ENCODE measurements around the gene MARK2.

The MARK2 gene

DNA sequence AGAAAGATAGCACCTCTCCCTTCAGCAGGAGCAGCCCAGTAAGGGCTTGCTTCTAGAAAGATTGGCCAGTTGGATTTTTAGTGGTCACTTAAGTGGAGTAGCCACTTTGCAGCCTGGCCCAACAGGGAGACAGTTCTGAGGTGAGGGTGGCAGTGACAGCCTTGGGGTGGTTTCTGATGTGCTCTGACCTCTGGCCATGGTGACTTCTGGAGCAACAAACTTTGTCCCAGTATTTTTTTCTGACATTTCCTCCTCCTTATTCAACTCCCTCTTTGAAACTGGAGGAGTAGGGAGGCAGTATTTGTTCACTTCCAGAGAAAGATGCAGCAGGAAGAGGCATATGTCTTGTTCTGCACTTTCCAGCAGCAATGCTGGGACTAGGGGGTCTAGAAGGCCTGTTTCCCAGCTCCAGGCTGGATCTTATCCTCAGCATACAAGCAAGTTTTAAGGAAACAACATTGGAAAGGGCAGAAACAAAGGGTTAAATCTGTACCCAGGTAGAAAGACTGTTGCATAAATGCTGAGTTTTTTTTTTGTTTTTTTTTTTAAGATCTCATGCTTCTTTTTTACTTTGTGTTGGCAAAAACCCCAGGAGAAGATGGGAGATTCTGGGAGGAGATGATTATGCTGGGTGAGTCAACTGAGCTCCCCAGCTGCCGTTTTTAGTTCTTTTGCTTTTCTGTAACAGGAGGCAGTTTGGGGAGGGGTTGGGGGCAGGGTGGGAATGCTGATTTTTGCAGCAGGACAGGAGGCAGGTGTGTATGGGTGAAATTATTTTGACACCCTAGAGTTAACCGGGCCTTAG, 40.9 kb downstream of the MARK2 start:
- DNase-seq (ENCODE audit: low read depth in 2 of 3, low spot score in 1 of 3) = no peak

DNA sequence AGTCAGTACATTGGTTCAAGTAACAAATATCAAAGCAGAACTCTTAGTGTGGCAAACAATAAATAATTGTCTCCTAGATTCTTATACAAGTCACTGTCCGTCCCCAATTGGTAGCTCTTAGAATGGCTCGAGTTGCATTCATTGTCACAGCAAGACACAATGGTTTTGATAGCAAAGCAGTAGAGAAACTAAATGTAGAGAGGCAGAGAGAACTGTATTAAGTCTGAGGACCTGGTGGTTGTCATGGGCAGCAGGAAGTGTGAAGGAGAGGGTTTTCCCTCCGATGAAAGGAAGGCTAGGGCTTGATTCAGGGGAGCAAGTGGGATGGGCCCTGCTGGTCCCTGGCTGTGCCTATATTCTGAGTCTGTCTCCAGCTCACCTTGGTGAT, 41.5 kb downstream of the MARK2 start:
- no peak for DNase-seq (ENCODE audit: low read depth in 2 of 3, low spot score in 1 of 3)

DNA sequence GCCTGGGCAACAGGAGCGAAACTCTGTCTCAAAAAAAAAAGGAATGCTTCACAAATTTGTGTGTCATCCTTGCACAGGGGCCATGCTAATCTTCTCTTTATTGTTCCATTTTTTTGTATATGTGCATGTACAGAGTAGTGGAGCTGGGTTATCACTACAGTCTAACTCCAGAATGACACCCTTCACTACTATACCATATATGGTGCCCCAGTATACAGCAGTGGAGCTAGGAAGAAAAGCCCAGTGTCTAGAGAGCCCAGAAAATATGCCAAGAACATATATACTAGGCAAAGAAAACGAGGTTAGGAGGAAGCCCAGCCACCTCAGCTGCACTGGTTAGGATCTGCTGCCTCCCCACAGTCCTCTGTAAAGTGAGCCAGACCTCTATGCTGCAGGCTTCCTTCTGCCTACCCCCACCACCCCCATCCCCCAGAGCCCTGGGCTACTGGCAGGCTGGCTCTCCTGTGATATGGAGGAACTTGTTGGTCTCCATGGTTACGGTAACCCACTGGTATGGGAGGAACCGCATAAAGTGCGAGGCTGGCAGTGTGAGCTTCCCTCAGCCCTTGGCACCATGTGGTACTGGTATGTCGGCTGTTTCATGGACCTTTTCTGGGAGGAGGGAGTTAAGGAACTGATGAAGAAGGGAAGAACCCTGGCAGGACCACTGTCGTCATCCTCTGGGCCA, 43.8 kb downstream of the MARK2 start:
- DNase-seq (ENCODE audit: low read depth in 2 of 3, low spot score in 1 of 3) = no peak

DNA sequence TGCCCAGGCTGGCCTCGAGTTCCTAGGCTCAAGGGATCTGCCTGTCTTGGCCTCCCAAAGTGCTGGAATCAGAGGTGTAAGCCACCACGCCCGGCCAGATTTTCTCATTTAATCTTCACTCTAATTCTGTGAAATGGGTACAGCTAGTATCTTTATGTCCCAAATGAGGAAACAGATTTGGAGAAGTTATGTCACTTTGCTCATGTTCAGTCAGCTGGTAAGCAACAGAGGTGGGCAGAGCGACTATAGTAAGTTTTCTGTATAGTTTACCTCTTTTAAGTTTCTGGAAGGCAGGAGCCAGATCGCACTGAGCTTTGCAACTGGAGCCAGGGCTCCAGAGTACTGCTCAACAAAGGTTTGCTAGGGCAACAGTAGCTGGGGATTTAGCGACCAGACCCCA, 44.9 kb downstream of the MARK2 start:
- no peak for DNase-seq (ENCODE audit: low read depth in 2 of 3, low spot score in 1 of 3)

DNA sequence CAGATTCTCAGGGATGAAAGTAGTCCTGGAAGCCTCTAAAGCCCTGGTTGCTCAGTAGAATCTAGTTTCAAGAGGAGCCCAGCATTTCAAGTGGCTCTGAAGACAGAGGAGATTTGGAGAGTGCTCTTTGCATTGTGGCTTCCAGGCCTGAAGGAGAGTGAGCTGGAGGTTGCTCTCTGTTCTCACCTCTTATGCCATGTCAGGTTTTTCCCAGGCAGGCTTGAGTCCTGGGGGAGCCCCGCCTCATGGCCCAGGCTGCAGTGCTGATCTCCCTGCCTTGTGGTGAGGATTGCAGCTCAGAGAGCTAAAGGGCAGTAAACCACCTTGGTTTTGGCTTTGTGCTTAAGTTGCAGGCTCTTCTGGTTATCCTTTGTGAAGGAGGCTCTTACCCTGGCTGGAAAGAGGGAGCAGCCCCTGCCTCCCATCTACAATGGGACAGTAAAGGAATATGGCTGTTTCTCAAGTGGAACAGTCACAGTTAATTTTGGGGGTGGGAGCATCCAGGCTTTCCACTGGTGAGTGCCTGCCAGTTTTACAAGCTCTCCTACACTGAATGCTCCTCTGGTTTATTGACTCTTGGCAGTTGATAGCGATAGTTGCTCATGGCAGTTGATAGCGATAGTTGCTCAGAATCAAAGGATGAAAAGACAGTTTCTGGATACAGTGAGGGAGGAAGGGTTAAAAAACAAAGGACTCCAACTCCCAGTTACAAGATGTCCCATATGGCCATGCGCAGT, 45.5 kb downstream of the MARK2 start:
- DNase-seq (ENCODE audit: low read depth in 2 of 3, low spot score in 1 of 3) = no peak

DNA sequence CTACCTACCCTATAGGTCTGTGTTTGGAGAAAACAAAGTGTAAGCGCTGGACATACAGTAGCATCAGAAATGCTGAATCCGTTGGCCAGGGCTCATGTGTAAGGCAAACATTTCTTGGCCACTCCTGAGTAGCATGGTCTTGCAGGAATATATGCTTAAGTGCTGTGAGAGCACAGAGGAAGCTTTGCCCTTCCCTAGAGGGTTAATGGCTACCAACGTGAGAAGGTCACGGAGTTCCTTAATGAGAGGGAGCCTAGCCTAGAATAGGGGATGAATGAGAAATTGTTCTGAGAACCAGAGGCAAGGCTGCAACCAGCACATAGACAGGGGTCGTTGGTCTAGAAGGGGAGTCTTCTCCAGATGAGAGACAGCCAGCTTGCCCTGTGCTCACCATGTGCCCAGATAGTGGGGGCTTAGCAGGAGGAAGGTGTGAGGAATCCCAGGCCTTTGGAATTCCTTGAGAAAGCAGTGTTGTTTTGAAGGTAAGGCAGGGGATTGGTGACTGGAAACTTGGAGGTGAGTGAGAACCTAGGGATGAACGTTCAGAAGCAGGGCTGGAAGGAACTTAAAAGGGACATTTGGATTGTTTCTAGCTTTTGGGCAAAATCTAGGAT, 48.6 kb downstream of the MARK2 start:
- DNase-seq (ENCODE audit: low read depth in 2 of 3, low spot score in 1 of 3) = no peak

DNA sequence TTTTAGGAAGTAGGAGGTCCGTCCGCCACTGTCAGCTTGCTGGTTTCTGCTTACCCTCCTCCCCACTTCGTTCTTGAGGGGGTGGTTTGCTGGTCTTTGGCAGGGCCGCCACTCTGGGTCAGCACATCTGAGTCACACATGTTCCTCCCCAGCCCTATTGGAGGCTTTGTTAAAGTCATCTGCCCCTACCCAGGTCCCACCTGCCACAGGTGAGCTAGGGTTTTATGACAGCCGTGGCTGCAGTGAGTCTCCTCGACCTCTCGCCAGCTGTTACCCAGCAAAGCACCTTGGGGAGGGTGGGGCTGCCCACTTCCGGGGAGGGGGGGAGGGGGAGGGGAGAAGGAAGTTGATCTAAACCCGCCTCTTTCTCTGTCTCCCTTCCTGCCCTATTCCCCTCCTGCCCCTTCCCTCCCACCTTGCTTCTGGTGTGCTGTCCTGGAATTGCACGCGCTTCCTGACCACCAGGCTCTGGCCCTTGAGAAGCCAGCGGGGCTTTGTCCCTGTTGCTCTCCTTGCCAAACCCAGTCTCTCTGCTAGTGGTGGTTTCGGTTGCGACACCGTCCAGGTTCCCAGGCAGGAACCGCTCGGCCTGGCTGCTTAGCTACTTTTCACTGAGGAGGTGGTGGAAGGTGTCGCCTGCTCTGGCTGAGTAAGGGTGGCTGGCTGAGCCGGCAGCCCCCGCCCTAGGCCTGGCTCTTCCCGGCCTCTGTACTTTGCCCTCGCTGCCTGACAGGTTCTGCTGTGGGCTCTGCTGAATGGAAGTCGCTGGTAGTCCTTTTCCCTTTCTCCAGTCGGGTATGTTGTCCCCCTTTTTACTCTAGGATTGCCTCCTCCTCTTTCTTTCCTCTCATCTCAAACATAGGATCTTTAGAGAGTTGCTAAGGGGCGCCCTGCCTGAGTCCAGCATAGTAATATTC, 49.5 kb downstream of the MARK2 start:
- peak; percentile 32 to 59 (median 49) for DNase-seq (ENCODE audit: low read depth in 2 of 3, low spot score in 1 of 3)

DNA sequence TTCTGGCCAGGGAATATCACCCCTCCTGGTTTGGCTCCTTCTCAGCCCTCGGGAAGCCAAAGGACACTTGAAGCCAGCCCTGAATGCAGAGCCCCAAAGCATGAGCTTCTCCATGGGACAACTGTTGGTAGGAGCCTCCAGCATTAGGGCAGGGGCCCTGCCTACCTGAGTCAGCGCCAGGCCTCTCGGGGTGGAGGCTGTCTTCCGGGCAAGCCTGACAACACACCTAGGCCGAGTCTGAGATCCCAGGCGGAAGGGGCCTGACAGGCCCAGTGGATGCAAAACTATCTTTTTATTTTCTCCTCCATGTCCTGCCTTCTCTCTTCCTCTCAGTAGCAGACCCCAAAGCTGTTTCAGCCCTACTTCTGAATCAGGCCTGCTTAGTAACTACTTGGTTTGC, 50.4 kb downstream of the MARK2 start:
- no peak for DNase-seq (ENCODE audit: low read depth in 2 of 3, low spot score in 1 of 3)

DNA sequence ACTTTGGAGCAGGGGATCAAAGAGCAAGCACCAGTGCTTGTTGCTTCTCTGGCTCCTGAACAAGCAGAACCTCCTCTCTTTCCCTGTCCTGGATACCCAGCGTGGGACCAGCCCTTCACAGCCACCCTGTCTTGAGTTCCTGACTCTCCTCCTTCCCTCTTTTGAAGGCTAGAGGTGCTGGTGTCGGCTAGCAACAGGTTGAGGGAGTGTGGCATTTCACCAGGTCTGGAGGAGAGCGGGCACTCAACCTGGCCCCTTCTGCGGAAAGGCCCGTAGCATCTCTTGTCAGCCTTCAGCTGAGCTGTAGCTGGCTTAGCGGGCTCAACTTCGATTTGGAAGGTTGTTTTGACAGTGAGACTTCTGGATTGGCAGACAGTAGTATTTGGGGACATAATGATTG, 51.5 kb downstream of the MARK2 start:
- DNase-seq (ENCODE audit: low read depth in 2 of 3, low spot score in 1 of 3) = no peak

DNA sequence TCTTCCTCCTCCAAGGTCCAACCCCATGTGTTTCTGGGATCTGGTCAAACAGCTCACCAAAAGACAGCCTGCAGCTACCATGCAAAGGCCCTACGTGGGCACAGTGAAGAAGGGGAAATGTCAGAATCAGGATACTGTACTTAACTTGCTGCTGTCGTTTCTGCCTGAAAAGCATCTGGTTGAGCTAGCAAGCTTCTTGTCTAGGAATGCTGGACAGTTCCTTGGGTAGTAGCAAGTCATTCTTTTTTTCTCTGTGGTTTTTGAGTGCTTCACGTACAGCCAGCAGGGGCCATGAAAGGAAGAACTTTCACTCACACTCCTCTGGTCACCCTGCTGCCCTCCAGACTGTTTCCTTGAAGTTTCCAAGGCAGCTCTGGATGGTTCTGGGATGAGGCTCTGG, 53.3 kb downstream of the MARK2 start:
- no peak for DNase-seq (ENCODE audit: low read depth in 2 of 3, low spot score in 1 of 3)

DNA sequence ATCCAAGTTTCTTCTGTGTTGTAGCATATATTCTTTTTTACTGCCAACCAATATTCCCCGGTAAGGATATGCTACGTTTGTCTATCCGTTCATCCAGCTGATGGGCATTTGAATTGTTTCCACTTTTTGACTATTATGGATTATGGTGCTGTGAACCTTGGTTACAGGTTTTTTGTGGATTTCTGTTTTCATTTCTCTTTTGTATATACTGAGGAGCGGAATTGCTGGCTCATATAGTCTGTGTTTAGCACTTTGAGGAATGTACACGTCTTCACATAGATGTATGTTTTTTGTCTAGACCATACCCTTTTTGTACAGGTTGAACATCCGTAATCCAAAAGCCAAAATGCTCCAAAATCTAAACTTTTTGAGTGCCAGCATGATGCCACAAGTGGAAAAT, 54.4 kb downstream of the MARK2 start:
- no peak for DNase-seq (ENCODE audit: low read depth in 2 of 3, low spot score in 1 of 3)

DNA sequence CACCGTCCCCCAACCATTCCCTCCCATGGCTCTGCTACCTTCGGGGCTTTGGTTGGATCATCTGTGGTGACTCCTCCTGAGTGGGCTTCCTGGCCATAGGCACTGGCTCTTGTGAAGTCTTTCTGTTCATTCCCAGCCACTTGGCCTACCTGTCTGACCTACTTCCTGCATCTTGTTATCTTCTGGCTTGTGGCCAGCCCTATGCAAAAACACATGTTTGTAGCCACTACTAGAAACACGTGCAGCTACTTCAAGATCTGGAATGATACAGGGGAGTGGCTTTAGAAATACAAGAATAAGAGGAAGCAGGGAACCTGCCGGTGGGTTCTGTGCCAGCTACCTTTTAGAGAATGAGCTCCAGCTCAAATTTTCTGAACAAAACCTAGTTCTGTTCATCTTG, 57.2 kb downstream of the MARK2 start:
- DNase-seq (ENCODE audit: low read depth in 2 of 3, low spot score in 1 of 3) = no peak

DNA sequence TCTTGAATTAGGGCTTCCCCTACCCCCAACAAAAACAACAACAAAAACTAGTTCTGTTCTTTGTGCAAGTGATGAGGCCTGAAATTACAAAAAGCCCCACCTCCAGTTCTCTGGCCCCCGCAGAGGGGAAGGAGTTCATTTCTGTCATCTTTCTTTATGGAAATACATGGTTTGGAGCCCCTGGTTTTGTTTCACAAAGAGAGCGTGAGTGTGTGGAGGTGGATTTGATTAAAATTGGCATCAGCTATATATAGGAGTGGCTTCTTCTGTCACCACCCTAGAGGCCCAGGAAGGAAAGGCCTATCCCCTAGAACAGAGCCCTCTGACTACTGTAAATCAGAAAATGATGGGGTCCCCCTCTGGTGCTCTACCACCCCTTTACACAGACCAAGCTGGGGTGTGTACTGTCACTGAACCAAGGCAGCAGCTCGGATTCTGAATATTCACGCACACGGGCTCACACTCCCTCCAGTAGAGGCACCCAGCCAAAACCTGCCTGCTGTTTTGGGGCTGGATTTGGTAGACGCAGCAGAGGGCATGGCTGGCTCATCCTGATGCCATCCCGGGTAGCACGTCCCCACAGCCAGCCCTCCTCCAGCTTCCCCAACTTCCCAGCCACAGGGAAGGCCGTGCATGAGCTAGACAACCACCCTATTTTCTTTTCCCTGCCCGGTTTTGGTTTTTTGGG, 58.7 kb downstream of the MARK2 start:
- no peak for DNase-seq (ENCODE audit: low read depth in 2 of 3, low spot score in 1 of 3)

DNA sequence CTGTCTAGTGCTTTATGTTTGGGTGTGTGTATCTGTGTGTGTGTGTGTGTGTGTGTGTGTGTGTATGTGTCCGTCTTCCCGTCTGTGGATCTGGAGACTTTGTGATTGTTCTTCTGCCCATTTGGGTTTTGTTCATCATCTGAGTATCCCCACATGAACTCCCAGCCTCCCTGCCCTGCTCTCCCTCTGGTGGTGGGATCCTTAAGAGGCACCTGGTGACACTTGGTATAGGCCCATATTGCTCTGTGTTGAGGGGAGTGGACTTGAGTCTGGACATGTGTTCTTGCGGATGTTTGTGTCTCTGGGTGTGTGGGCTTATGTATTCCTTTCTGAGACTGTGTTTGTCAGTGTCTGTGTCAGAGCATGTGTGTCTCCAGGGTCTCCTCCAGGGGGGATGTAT, 62.8 kb downstream of the MARK2 start:
- DNase-seq (ENCODE audit: low read depth in 2 of 3, low spot score in 1 of 3) = no peak

DNA sequence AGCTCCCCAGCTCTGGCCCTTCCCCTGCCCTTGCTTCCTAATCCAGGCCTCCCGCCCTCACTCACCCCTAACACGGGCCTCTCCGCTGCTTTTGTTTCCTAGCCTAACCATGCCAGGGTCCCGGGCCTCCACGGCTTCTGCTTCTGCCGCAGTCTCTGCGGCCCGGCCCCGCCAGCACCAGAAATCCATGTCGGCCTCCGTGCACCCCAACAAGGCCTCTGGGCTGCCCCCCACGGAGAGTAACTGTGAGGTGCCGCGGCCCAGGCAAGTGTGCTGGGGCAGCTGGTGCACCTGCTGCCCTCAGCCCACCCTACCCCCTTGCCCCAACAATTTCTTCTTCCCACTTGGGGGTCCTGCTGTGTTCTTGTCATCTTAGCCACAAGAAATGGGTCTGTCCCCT, 65.0 kb downstream of the MARK2 start:
- no peak for DNase-seq (ENCODE audit: low read depth in 2 of 3, low spot score in 1 of 3)

DNA sequence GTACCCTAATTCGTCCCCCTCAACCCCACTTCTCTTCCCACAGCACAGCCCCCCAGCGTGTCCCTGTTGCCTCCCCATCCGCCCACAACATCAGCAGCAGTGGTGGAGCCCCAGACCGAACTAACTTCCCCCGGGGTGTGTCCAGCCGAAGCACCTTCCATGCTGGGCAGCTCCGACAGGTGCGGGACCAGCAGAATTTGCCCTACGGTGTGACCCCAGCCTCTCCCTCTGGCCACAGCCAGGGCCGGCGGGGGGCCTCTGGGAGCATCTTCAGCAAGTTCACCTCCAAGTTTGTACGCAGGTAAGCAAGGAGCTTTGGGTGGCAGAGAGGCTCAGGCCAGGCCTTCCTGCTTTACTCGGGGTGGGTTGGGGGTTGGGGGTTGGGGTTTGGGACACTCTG, 65.8 kb downstream of the MARK2 start:
- DNase-seq (ENCODE audit: low read depth in 2 of 3, low spot score in 1 of 3) = no peak

DNA sequence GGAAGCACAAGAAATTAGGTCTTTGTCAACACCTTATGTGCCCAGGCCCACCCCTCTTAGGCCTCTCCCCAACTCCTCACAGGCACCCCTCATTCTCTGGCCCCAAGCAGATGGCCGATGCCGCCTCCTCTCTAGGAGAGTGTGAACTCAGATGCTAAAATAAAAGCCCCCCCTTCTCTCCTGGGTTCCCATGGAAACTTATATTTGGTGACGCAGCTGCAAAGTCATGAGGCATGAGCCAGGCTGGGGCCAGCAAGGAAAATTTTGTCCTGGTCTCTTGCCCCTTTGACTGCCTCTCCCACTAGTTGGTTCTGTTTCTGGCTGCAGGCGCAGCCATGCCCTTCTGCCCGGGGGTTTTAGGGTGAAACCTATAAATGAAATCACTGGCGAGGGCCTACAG, 66.3 kb downstream of the MARK2 start:
- DNase-seq (ENCODE audit: low read depth in 2 of 3, low spot score in 1 of 3) = no peak

DNA sequence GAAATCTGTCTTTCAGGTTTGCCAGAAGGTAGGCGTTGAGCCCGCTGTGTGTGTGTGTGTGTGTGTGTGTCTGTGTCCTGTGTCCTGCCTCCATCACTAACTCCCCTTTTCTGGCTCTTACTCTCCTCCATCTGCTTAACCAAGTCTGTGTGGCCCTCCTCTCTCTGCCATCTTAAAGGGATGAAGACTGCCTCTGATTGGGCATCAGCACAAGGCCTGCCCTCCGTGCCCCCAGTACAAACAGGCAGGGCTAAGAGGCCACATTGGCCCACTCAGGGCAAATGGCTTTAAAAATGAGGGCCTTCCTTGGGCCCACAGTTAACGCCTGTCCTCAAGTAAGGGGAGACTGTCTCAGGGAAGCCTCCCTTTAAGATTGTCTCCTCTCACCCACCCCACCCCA, 67.2 kb downstream of the MARK2 start:
- DNase-seq (ENCODE audit: low read depth in 2 of 3, low spot score in 1 of 3) = no peak

DNA sequence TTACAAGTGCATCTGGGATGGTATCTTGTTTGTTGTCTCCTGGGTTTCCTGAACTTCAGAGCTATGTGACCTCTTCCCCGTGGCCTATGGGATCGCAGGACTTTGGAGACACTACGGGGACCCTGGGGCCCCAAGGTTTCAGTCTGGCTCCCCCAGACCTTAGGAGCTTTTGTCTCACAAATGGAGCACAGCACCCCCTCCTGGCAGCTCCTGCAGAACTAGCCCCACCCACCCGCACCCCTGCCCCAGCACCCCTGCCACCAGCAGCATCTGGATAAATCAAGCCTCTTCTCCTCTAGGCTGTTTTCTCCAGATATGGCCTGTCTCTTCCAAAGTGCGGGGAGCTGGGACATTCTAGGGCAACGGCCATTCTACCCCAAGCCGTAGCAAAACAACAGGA, 67.7 kb downstream of the MARK2 start:
- peak in 2 of 3 donors; percentile 36 to 43 for DNase-seq (ENCODE audit: low read depth in 2 of 3, low spot score in 1 of 3)

DNA sequence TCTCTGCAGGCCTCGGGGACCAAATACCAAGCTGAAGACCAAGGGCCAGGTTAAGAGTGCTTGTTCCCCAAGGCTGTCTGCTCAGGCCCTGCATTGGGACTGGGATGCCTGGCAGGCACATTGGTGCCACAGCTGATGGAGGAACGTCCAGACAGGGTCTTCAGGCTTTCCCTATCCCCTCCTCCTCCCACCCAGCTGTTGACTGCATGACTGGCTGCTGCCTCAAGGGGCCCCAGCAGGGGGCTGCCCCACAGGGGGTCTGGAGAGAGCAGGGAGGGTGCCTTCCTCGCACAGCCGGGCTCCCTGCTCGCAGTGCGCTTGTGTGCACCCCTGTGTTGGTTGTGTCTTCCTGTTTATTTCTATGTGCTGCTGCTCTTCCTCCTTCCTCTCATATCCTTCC, 68.2 kb downstream of the MARK2 start:
- DNase-seq (ENCODE audit: low read depth in 2 of 3, low spot score in 1 of 3) = no peak
